ENCODE data around the gene SMARCD1.

SMARCD1 gene

GRCh38 chr12:50057000-50057841, 27.9 kb upstream of the SMARCD1 start, which contains the start of gene ASIC1:
Gene ASIC1 (plus strand): TSS chr12:50057596. CDS start chr12:50058767, 1,171 bp downstream.
- DNase-seq: no peak

DNA sequence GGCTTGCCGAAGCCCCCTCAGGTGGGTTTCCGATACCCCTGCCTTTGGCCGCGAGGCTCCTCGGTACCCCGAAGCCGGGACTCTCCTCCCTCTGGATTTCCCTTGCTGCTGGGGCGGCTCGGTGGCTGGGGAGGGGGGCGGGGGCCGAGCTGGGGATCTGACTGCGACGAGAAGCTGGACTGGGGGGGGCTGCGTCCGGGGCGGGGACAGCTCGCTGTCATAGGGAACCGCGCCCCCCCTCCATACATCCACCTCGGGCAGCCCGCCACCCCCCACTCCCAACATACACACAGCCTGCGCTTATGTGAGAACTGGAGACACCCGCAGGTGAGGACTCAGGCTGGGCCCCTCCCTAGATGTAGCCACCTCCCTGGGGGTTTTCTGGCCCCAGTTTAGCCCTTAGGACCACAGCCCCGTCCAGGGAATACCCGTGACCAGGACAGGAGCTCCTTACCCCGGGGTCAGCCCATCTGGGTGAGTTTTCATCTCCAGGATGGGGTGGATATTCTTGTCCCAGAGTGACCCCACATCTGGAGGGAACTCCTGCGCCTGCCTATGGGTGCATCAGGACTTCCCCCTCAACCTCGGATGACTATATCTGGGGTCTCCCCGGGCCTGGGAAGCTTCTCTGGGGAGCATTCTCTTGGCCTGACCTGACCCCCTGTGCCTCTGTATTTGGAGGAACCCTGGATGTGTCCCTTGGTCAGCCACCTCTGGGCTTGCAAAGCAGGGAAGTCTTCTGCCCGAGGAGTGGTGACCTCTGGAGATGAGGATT, 27.1 kb upstream of the SMARCD1 start:
- DNase-seq: no peak

- DNase-seq: no peak
These were observed 26.3 kb upstream of the SMARCD1 start for GRCh38 chr12:50058743-50059312.

- DNase-seq: no peak
These were observed 25.6 kb upstream of the SMARCD1 start for GRCh38 chr12:50059440-50060119.

- DNase-seq: no peak
These were observed 25.0 kb upstream of the SMARCD1 start for GRCh38 chr12:50060120-50060468.

- DNase-seq: no peak
These were observed 24.0 kb upstream of the SMARCD1 start for GRCh38 chr12:50061171-50061570.

DNA sequence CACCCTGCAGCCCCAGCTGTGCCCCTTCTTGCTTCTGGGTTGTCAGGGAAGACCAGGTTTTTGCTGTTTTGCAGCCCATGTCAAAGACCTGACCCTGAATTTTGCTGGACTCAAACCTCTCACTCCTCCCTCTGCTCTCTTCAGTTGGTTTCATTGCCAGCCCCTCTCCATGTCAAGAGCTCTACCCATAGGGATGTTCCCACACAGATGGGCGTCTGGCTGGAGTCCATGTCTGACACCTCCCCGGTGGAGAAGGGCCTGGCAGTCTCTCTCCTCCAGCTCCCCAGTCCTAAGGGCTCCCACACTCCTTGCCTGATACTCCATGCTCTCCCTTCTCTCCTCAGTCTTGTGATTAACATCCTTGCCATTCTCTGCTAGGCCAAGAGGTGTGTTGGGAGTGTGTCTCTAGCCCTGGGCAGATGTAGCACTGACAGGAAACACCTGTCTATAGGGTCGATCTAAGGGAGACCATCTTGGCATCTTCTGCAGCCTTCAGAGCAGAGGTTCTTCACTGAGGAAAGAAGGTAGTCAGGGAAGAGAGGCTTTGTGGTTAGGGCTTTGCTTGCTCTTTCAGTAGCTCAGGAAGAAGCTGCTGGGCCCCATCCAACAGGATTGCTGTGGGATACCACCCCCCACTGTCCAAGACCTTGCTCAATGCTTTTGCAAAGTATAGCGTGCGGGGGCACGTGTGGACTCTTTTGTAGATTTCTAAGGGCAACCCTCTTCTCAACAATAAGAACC, 23.0 kb upstream of the SMARCD1 start:
- no peak for DNase-seq

DNA sequence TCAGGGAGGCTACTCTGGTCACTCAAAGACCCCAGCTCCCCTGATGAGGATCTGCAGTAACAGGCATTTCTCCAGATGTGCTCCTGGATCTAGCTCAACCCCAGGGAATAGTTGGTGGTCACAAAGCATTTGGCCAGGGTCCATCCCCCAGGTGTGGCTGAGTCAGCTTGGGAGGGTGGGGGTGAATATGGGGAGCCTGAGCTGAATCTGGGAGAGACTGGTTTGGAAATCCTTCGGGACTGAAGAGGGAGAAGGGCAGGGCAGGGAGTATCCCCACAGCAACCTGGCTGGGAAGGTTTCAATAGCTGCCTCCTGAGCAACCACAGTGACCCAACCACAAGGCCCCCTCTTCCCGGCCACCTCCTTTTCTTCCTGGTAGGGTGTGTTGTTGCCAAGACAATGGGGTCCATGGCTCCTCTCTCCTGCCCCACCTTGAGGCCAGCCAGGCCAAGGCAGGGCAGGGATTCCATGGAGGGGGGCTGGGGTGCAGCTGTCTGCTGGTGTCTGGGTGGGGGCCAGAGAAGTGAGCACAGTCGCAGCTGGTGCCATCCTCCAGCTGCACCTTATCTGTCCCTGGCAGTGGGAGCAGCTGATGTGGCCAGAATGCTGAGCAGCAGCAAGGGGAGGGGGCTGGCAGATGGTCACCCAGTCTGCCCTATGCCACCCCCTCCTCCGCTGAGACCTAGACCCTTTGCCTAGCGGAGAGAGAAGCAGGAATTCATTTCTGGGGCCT, 22.2 kb upstream of the SMARCD1 start:
- DNase-seq: no peak

DNA sequence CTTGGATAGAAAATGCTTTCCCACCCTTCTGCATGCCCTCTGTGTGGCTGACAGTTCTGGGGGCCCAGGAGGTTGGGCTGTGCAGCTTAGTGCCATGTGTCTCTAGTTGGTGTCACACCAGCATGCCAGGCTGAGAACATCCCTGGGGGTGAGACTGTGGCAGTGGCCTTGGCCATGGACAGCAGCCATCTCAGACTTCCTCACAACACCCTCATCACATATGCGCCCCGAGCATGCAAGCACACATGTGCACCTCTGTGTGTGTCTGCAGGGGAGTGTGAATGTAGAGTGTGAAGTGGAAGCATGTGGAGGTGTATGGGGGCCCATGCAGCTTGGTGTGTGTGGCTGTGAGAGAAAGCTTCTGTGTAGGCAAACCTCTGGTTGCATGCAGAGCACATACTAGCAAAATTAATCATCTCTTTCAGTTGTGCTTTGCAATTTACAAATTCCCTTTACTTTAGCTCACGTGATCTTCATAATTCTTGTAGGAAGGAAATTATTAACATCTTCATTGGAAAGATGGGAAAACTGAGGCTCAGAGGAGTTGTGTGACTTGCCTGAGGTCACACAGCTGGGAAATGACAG, 19.3 kb upstream of the SMARCD1 start:
- no peak for DNase-seq

DNA sequence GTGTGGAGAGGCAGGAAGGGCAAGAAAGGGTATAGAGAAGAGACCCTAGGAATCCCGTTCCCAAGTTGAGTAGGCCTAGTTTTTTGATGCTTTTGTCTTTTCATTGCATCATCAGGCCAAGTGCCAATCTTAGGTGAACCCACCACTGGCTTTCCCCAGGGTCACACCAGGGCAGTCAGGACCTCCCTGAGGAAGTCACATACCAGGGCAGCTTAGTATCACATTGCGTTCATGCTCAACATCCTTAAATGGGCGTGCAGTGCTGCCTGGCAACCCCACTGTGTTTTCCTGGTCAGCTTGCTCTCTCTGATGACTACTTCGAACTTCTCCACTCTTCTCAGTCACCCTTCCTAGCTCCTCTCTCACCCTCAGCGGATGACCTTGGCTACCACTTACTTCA, 18.7 kb upstream of the SMARCD1 start:
- DNase-seq: no peak

GRCh38 chr12:50069069-50069468, 16.1 kb upstream of the SMARCD1 start:
- no peak for DNase-seq

DNA sequence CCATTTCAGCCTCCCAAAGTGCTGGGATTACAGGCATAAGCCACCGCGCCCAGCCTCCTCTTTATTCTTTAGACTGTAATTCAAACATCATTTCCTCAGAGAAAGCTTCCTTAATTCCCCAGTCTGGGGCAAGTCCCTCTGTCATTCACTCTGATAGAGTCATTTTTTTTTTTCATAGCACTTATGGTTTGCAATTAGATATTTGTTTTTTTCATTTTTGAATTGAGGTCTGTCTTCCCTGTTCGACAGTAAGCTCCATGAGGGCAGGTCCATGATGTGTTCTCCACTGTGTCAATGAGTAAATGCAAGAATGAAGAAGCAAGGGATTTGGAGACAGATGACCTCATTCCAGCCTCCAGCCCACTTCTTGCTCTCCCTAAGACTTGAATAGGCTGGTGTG, 15.6 kb upstream of the SMARCD1 start:
- DNase-seq: no peak

DNA sequence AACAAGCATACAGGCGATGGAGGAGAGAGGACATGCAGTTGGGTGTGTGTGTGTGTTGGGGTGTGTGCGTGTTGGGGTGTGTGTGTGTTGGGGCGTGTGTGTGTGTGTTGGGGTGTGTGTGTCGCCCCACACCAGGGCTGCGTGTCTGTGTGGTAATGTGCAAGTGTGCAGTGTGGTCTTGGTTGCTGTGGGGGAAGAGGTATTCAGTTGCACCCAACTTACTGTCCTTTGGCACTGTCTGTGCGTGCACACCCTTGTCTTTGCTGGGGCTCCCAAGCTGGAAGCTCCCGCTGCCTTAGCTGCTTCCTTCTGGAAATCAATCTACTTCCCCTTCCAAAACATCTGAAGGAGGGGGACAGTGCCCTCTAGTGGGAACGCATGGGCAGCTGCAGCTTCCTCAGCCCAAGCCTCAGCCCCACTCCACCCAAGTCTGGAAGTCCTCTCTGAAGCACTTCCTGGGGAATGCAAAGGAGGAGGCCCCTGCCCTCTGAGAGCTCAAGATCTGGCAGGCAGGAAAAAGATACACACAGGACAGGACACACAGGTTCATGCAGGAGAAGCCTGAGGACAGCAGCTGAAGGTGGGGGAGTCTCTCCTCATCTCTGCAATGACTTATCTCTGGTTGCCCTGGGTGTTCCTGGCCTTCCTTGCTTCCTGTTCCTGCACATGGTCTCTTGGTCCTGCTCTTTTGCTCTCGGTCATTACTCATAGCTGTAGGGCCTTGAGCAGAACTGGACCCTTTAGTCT, 14.7 kb upstream of the SMARCD1 start:
- DNase-seq: peak; percentile 7

DNA sequence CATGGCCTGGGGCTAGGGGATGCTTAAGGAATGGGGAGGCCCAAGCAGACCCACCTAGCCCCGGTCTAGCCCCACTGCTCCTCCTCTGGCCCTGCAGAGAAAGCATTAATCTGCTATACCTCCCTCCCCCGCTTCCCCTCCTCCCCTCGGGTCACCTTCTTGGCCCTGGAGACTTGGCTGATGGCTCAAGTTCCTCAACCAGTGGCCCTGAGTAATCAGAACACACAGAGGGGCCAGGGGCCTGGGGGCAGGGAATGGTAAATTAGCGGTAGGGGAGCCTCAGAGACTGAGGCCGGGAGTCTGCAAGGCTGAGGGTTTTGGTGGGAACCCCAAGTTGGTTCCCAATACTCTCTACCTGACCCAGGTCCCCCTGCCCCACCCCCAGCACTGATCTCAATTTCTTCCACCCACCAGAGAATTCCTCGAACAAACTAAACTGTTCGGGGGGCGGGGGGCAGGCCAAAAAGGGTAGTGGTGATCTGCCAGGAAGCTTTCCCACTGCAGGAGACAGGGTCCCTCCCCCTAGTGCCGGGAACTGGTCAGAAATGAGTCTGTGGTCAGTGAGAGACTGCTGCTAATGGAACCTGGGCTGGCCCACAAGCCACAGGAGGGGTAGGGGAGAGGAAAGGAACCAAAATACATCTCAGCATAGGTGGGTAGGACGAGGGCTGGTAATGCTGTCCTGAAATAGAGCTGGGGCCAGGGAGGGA, 12.8 kb upstream of the SMARCD1 start:
- DNase-seq: no peak

DNA sequence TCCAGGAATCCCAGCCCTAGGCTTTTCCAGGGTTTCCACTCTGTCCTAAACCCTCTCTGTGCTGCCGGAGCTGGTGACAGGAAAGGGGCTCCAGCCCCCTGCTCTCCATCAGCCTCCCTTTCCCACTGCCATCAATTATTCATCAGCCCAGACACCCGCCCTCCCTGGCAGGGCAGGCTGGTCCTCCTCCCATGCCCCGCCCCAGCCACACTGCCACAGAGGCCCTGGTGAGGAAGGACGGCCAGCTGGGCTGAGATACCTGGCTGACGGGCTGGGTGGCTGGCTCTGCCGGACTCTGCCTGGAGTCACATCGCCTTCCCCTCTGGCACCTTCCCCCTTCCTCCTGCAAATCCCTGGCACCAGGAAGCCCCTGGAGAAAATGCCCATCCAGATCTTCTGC, 11.9 kb upstream of the SMARCD1 start:
- DNase-seq: no peak

- no peak for DNase-seq
These were observed 11.4 kb upstream of the SMARCD1 start for GRCh38 chr12:50073712-50074111.

DNA sequence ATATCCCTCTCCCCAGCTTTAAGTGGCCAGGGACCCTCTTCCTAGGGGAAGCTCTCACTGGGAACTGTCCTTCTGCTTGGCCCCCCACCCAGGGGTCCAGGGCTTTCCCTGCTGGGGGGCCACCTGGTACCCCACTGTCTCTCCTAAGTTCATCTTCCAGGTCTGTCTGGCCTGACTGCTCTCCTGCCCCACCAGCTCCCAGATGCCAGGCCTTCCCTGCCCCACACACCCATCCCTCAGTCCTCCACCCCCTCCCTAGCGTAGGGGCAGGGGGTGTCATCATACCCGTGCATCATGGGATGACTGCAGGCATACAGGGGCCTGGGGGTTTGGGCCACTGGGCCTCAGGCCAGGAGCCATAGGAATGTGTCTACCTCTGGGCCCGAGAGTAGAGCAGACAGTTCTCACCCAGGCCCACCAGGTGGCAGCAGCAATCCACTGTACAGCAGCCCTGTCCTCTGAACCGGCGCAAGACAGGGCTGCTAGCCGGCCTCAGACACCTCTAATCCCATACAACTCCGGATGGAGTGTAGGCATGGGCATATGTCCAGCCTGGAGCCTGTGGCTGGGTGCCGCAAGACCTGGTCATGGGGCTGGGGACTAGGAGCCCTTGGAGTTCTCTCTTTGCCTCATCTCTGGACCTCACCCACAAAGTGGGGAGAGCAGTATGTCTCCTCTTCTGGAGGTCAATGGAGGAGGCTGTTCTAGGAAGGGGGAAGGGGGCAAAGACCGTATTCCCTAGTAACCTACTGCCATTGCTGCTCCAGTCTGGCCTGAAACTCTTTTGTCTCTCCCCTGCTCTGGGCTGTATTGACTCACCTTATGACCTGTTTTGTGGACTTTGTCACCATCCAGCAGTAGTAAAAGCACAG, 10.0 kb upstream of the SMARCD1 start:
- peak; percentile 32 for DNase-seq

DNA sequence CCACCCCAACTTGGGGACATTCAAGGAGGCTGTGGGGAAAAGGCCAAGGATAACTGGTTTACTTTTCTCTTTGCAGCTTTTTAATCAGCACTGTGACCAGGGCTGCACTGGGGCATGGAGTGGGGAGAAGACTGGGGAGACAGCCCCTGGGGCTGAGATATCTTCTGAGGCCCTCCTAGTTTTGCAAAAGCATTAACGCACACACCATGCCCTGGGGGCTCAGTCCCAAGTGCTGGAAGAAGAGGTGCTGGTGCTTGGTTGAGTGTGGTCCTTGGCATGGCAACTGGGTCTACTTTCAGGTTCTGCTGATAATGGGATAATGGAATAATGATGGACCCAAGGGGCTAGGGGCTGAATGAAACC, 9.4 kb upstream of the SMARCD1 start:
- DNase-seq: no peak

DNA sequence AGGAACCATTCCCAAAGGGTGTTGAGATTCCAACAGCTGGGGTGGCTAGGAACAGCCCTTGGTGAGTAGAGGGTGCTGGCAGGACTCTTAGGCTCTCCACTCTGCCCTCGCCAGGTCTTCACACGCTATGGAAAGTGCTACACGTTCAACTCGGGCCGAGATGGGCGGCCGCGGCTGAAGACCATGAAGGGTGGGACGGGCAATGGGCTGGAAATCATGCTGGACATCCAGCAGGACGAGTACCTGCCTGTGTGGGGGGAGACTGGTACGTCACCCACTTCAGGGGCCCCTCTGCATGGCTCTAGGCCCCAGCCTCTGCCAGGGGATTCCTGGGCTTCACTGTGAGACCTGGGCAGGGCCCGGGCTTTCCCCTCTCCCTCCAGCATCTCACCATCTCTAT, 8.0 kb upstream of the SMARCD1 start:
- no peak for DNase-seq

Data from NCI-H345 (cell line).